HG03558 (cell line): ENCODE data around the gene SCD5.

Experiments used
- ATAC-seq: cut with Tn5 transposase; IDR thresholded peaks from one replicate; pipeline ENCODE4 v1.9.1; 2021; ENCODE audit warnings: moderate number of reproducible peaks; ENCODE audit not compliant: unreplicated experiment; ENCODE audit errors: extremely low read depth

SCD5 gene

GRCh38 chr4:82645936-82646565, 152.5 kb downstream of the SCD5 start:
- no peak for ATAC-seq

- ATAC-seq, result no peak
Measured at GRCh38 chr4:82644734-82645126, 153.9 kb downstream of the SCD5 start.

- ATAC-seq, result no peak
Measured at GRCh38 chr4:82643994-82644733, 154.4 kb downstream of the SCD5 start.

GRCh38 chr4:82642331-82642730, 156.3 kb downstream of the SCD5 start:
- ATAC-seq, result no peak

GRCh38 chr4:82640540-82640939, 158.1 kb downstream of the SCD5 start:
- no peak for ATAC-seq

- no peak for ATAC-seq
Measured at GRCh38 chr4:82639971-82640370, 158.6 kb downstream of the SCD5 start.

GRCh38 chr4:82638479-82638878, 160.1 kb downstream of the SCD5 start:
- ATAC-seq, result no peak

- ATAC-seq, result no peak
Measured at GRCh38 chr4:82630079-82630478, 168.5 kb downstream of the SCD5 start.

GRCh38 chr4:82629238-82630000, 169.2 kb downstream of the SCD5 start:
- no peak for ATAC-seq

GRCh38 chr4:82626251-82626868, 172.2 kb downstream of the SCD5 start:
- no peak for ATAC-seq

- ATAC-seq, result no peak
Measured at GRCh38 chr4:82624819-82625218, 173.8 kb downstream of the SCD5 start.

- ATAC-seq, result no peak
Measured at GRCh38 chr4:82623121-82623683, 175.4 kb downstream of the SCD5 start.

GRCh38 chr4:82621251-82621650, 177.3 kb downstream of the SCD5 start:
- ATAC-seq, result no peak

- no peak for ATAC-seq
Measured at GRCh38 chr4:82620126-82620735, 178.4 kb downstream of the SCD5 start.

GRCh38 chr4:82618103-82618720, 180.4 kb downstream of the SCD5 start:
- no peak for ATAC-seq

GRCh38 chr4:82614838-82615449, 183.7 kb downstream of the SCD5 start:
- ATAC-seq, result no peak

- no peak for ATAC-seq
Measured at GRCh38 chr4:82613121-82613520, 185.5 kb downstream of the SCD5 start.

GRCh38 chr4:82611982-82612381, 186.6 kb downstream of the SCD5 start:
- ATAC-seq, result no peak

GRCh38 chr4:82611527-82611926, 187.1 kb downstream of the SCD5 start:
- no peak for ATAC-seq
